ENCODE results near the gene C19orf67.
A peak's percentile ranks its signal among the peaks of the same experiment; 100 is the strongest.

The C19orf67 gene

GRCh38 chr19:14081797-14082674 is 3.5 kb downstream of the C19orf67 start:
- DNase-seq (ENCODE audit: low read depth), result no peak

GRCh38 chr19:14080887-14081796 is 4.4 kb downstream of the C19orf67 start:
- DNase-seq (ENCODE audit: low read depth), result peak; percentile 99

- no peak for DNase-seq (ENCODE audit: low read depth)
Observed at GRCh38 chr19:14078411-14078810, 7.2 kb downstream of the C19orf67 start.

GRCh38 chr19:14073925-14074838 is 11.4 kb downstream of the C19orf67 start:
- no peak for DNase-seq (ENCODE audit: low read depth)

- DNase-seq (ENCODE audit: low read depth), result no peak
Observed at GRCh38 chr19:14073261-14073924, 12.2 kb downstream of the C19orf67 start.

- no peak for DNase-seq (ENCODE audit: low read depth)
Observed at GRCh38 chr19:14072535-14073260, 12.9 kb downstream of the C19orf67 start, which contains the start of gene MISP3. TSS of gene MISP3 (plus strand) at chr19:14072786. CDS start at chr19:14073310, 524 bp downstream.

GRCh38 chr19:14070268-14071050 is 15.1 kb downstream of the C19orf67 start:
- no peak for DNase-seq (ENCODE audit: low read depth)

- DNase-seq (ENCODE audit: low read depth), result no peak
Observed at GRCh38 chr19:14066134-14066533, 19.4 kb downstream of the C19orf67 start.

GRCh38 chr19:14063105-14063504 is 22.5 kb downstream of the C19orf67 start:
- DNase-seq (ENCODE audit: low read depth), result no peak

- no peak for DNase-seq (ENCODE audit: low read depth)
Observed at GRCh38 chr19:14062558-14062855, 23.1 kb downstream of the C19orf67 start.

- DNase-seq (ENCODE audit: low read depth), result no peak
Observed at GRCh38 chr19:14061751-14062557, 23.6 kb downstream of the C19orf67 start, which contains the start of gene PALM3. TSS of gene PALM3 (minus strand) at chr19:14062076. CDS start at chr19:14061980, 96 bp downstream.

GRCh38 chr19:14061081-14061749 is 24.4 kb downstream of the C19orf67 start:
- no peak for DNase-seq (ENCODE audit: low read depth)

GRCh38 chr19:14059652-14060155 is 25.9 kb downstream of the C19orf67 start:
- DNase-seq (ENCODE audit: low read depth), result no peak

GRCh38 chr19:14059093-14059480 is 26.5 kb downstream of the C19orf67 start:
- no peak for DNase-seq (ENCODE audit: low read depth)

GRCh38 chr19:14058182-14059092 is 27.1 kb downstream of the C19orf67 start:
- no peak for DNase-seq (ENCODE audit: low read depth)

- no peak for DNase-seq (ENCODE audit: low read depth)
Observed at GRCh38 chr19:14056741-14057356, 28.7 kb downstream of the C19orf67 start.

All from GM04504 (cell line).